Neural crest cell (in vitro differentiated cells): Measurements from ENCODE around the gene SH3RF3. TPM values are rescaled to one million over a fixed set of nuclear protein-coding genes. Genes with fewer than 3 reads are reported as not detected.

Experiments
- DNase-seq: peaks from one replicate; pipeline ENCODE4 v3.0.0; 2021; ENCODE audit warnings: low read depth, mixed read lengths, low spot score
- H3K27ac Mint-ChIP-seq: one replicate; pipeline ENCODE4 v1.8.0; 2021; ENCODE audit warnings: mild to moderate bottlenecking, mixed read lengths; ENCODE audit not compliant: unreplicated experiment
- H3K27me3 Mint-ChIP-seq: 2 replicates; pipeline ENCODE4 v1.8.0; 2021; ENCODE audit warnings: low read depth, mild to moderate bottlenecking, mixed read lengths
- H3K36me3 Mint-ChIP-seq: 2 replicates; pipeline ENCODE4 v1.8.0; 2021; ENCODE audit warnings: low read depth, mild to moderate bottlenecking, mixed read lengths
- H3K4me1 Mint-ChIP-seq: 2 replicates; pipeline ENCODE4 v1.8.0; 2021; ENCODE audit warnings: mixed read lengths
- H3K4me3 Mint-ChIP-seq: one replicate; pipeline ENCODE4 v1.8.0; 2021; ENCODE audit warnings: mild to moderate bottlenecking, mixed read lengths
- H3K9me3 Mint-ChIP-seq: 2 replicates; pipeline ENCODE4 v1.8.0; 2021; ENCODE audit warnings: mixed read lengths
- total RNA-seq: library from RNA; stranded (reverse); gene quantifications from 2 replicates; pipeline ENCODE4 v1.2.1, GENCODE V29; 2021
- TF ChIP-seq, protein P1 (sequence below): fragments of 200-600 bp; sonication (generic); conservative IDR thresholded peaks from 2 replicates; pipeline ENCODE4 v1.5.0; 2021; ENCODE audit warnings: antibody characterized with exemption, mild to moderate bottlenecking

Gene SH3RF3
- total RNA-seq, 1 donor from 2014 or later = 0.70 TPM

DNA sequence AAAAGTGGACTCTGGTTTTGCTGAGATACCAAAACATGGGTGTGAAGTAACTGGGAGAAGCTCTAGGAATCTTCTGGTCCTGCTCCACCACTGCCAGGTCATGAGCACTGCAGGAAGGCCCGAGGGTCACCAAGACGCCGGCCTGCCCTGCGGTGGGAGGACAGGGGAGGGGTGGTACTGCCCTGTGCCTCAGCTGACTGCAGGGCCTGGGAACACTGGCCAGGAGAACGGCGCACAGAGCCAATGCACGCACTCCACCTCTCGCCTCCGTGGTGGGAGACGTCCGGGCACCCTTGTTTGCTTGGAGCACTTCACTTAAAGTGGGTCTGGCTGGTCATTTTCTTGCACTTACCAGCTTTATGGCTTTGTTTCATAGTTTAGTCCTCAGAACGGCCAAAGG lies 153.4 kb downstream of the SH3RF3 start:
- H3K27ac Mint-ChIP-seq = no peak overlapping the region
- H3K4me3 Mint-ChIP-seq = no peak overlapping the region
- no peaks in the 10 kb centered on the region for H3K36me3 Mint-ChIP-seq
- no peaks in the 10 kb centered on the region for H3K27me3 Mint-ChIP-seq
- TF ChIP-seq, protein P1, sequence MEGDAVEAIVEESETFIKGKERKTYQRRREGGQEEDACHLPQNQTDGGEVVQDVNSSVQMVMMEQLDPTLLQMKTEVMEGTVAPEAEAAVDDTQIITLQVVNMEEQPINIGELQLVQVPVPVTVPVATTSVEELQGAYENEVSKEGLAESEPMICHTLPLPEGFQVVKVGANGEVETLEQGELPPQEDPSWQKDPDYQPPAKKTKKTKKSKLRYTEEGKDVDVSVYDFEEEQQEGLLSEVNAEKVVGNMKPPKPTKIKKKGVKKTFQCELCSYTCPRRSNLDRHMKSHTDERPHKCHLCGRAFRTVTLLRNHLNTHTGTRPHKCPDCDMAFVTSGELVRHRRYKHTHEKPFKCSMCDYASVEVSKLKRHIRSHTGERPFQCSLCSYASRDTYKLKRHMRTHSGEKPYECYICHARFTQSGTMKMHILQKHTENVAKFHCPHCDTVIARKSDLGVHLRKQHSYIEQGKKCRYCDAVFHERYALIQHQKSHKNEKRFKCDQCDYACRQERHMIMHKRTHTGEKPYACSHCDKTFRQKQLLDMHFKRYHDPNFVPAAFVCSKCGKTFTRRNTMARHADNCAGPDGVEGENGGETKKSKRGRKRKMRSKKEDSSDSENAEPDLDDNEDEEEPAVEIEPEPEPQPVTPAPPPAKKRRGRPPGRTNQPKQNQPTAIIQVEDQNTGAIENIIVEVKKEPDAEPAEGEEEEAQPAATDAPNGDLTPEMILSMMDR = no peak
- no peaks in the 10 kb centered on the region for H3K4me1 Mint-ChIP-seq
- DNase-seq = no peak
- H3K9me3 Mint-ChIP-seq = no peaks in the 10 kb centered on the region

DNA sequence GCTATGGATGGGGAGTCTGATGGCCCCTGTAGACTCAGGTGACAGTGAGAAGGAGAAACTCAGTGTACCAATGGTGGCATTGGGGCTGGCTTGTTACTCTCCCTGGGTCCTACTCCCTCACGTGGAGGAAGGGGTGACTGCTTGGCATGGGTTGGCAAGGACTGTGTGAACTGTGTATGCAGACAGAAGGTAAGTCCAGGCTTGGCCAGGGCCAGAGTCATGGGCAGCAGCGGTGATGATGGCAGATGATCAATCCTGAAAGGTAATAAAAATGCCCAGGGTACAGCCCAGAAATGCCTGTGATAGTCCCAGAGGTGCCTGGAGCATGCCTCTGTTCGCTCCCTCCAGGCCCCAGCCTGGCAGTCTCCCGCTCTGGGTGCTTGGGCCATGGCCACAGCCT lies 153.9 kb downstream of the SH3RF3 start:
- Mint-ChIP-seq H3K27ac (no peak overlapping the region), H3K4me1 (no peaks in the 10 kb centered on the region)

DNA sequence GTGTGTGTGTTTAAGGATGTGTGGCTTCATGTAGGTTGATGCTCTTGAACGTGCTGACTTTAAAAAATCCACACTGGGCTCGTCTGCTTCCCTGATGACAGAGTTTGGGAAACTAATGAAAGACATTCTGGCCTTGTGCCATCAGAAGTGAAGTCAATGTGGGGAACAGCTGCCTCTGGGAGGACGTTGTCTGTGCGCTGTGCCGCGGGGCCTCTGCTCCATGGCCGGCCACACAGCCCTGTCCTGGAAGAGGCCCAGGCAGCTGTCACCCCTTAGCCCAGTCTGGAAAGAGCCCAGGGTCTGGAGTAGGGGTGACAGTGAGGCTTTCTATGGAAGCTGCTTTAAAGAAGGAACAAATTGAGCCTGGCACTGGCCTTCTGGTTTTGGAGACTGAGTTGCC lies 155.8 kb downstream of the SH3RF3 start:
- H3K4me1 Mint-ChIP-seq = peaks cover 5% of the 10 kb centered on the region
- no peaks in the 10 kb centered on the region for H3K9me3 Mint-ChIP-seq
- no peak overlapping the region for H3K4me3 Mint-ChIP-seq
- no peaks in the 10 kb centered on the region for H3K27me3 Mint-ChIP-seq
- TF ChIP-seq, protein P1 = no peak
- DNase-seq = no peak
- no peak overlapping the region for H3K27ac Mint-ChIP-seq
- H3K36me3 Mint-ChIP-seq = no peaks in the 10 kb centered on the region

More for the DNA sequence above, 153.9 kb downstream of the SH3RF3 start:
- TF ChIP-seq, protein P1 = no peak
- no peaks in the 10 kb centered on the region for H3K9me3 Mint-ChIP-seq
- no peaks in the 10 kb centered on the region for H3K36me3 Mint-ChIP-seq
- H3K27me3 Mint-ChIP-seq = no peaks in the 10 kb centered on the region
- DNase-seq = no peak
- H3K4me3 Mint-ChIP-seq = no peak overlapping the region

DNA sequence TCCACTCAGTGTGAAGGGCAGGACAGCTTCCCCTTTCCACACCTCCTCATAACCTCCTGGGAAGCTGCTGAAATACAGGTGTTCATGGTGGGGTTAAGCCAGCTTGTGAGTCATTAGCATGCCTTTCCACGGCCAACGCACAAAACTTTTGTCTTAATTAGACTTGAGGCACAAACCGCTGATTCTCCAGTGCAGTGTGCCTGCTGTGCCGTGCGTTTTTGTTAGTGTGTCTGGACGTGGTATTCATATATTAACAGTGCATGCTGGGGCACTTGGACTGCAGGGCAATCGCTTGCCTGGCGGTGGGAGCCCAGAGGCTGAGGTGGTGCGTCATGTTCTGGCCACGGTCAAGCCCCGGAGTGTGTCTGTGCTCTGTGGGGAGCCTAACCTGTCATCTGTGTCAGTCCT lies 156.2 kb downstream of the SH3RF3 start:
- Mint-ChIP-seq H3K27ac (no peak overlapping the region), H3K4me3 (no peak overlapping the region), H3K9me3 (no peaks in the 10 kb centered on the region), H3K36me3 (no peaks in the 10 kb centered on the region), H3K27me3 (no peaks in the 10 kb centered on the region), H3K4me1 (peaks cover 5% of the 10 kb centered on the region)
- TF ChIP-seq, protein P1 = no peak
- DNase-seq = no peak

DNA sequence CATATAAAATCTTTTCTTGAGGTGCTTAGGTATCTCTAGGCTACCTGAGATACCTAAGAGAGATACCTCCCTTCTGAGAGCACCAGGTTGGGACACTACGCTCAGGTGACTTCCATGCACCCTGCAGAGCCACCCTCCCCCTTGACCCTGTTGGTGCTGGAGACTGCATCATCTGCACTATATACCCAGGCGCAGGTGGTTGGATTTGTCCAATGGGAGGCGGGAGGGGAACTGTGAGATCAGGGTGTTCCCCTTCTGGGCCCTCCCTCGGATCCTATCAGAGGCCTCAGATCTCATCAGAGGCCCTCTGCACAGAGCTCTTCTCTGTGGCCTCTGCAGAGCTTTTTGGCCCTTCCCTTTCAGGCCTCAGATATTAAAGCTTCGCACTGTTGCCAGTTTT lies 158.4 kb downstream of the SH3RF3 start:
- Mint-ChIP-seq H3K4me3 (no peak overlapping the region), H3K36me3 (no peaks in the 10 kb centered on the region), H3K4me1 (peaks cover 5% of the 10 kb centered on the region), H3K9me3 (no peaks in the 10 kb centered on the region), H3K27ac (no peak overlapping the region), H3K27me3 (no peaks in the 10 kb centered on the region)
- TF ChIP-seq, protein P1 = no peak
- DNase-seq = no peak

DNA sequence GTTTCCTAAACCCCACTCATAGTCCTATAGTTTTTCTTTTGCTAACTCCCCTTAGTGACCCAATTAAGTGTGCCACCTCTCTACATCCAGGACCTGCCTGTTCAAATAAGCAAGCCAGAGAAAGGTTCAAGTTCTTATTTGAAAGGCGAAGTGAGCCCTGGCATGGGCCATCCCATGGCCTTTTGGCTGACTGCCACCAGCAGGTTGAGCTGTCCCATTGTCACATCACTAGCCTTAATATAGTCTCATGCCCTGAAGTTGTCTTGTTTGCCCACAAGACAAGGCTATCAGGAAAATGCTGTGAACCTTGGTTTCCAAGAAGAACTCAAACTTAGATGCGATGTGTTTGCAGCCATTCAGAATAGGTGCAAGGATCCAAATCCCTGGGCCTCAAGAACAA lies 158.8 kb downstream of the SH3RF3 start:
- no peaks in the 10 kb centered on the region for H3K27me3 Mint-ChIP-seq

More for the DNA sequence above, 158.8 kb downstream of the SH3RF3 start:
- TF ChIP-seq, protein P1 = no peak
- Mint-ChIP-seq H3K9me3 (no peaks in the 10 kb centered on the region), H3K4me3 (no peak overlapping the region), H3K4me1 (peaks cover 5% of the 10 kb centered on the region), H3K27ac (no peak overlapping the region), H3K36me3 (no peaks in the 10 kb centered on the region)
- DNase-seq = no peak
